HEK293 (cell line): ENCODE data around the gene MORN1.

ENCODE experiments used
- CTCF ChIA-PET: fragments of 350-600 bp; formaldehyde crosslinking; extraction: SDS; loops from one replicate; lab custom pipeline; 2021; ENCODE audit warnings: antibody characterized with exemption; lab: Yijun Ruan, JAX
- POLR2A ChIA-PET: fragments of 300-600 bp; formaldehyde crosslinking; extraction: SDS; loops from one replicate; lab custom pipeline; 2020; ENCODE audit warnings: antibody characterized with exemption, inconsistent platforms; lab: Yijun Ruan, JAX
- H3K27ac ChIP-seq: fragments of 200-500 bp; sonication (Bioruptor generic); 2 replicates; pipeline ENCODE4 v1.5.1; 2014; ENCODE audit warnings: low read depth, low read length, control low read depth, inconsistent platforms; ENCODE audit errors: extremely low read depth
- H3K36me3 ChIP-seq, 2 experiments: fragments of 200-500 bp in 1 of 2; sonication (Bioruptor generic) in 1 of 2; 1 replicate in 1 of 2; 2 replicates in 1 of 2; pipeline ENCODE4 v1.5.1; 2014 to 2017; ENCODE audit warnings: inconsistent platforms in 2 of 2, low read length in 2 of 2; ENCODE audit not compliant: control insufficient read depth in 2 of 2, insufficient read depth in 1 of 2
- H3K4me1 ChIP-seq: fragments of 200-500 bp; sonication (Bioruptor generic); 2 replicates; pipeline ENCODE4 v1.5.1; 2014; ENCODE audit warnings: mild to moderate bottlenecking, low read length, inconsistent platforms; ENCODE audit not compliant: control insufficient read depth, insufficient read depth
- H3K4me3 ChIP-seq: 2 replicates; pipeline ENCODE4 v1.5.1; 2011; ENCODE audit warnings: low read depth, mild to moderate bottlenecking, control low read depth, low read length, moderate library complexity
- H3K9me3 ChIP-seq: fragments of 200-500 bp; sonication (Bioruptor generic); 2 replicates; pipeline ENCODE4 v1.5.1; 2014; ENCODE audit warnings: low read depth, low read length, inconsistent platforms; ENCODE audit not compliant: control insufficient read depth, insufficient read depth
- GLI2 ChIP-seq: fragments of 450-650 bp; formaldehyde crosslinking; IDR thresholded peaks from 2 replicates; pipeline ENCODE4; 2017; ENCODE audit warnings: missing biosample characterization, missing genetic modification characterization, low read depth, borderline replicate concordance
- IKZF3 ChIP-seq: fragments of 450-650 bp; IDR thresholded peaks from 2 replicates; pipeline ENCODE4 v1.5.0; 2018; ENCODE audit warnings: missing biosample characterization, mild to moderate bottlenecking, missing genetic modification characterization, moderate library complexity
- MZF1 ChIP-seq: fragments of 450-650 bp; formaldehyde crosslinking; IDR thresholded peaks from 2 replicates; pipeline ENCODE4 v1.5.1; 2017; ENCODE audit warnings: missing biosample characterization, missing genetic modification characterization, borderline replicate concordance
- SP7 ChIP-seq: fragments of 450-650 bp; formaldehyde crosslinking; IDR thresholded peaks from 2 replicates; pipeline ENCODE4 v1.5.1; 2016; ENCODE audit warnings: missing biosample characterization, missing genetic modification characterization
- WT1 ChIP-seq: fragments of 450-650 bp; formaldehyde crosslinking; IDR thresholded peaks from 2 replicates; pipeline ENCODE4 v1.5.1; 2016; ENCODE audit warnings: missing biosample characterization, missing genetic modification characterization
- ZBTB21 ChIP-seq: fragments of 450-650 bp; formaldehyde crosslinking; IDR thresholded peaks from 2 replicates; pipeline ENCODE4 v1.5.1; 2017; ENCODE audit warnings: missing biosample characterization, missing genetic modification characterization
- ZFP69B ChIP-seq: fragments of 450-650 bp; formaldehyde crosslinking; IDR thresholded peaks from 2 replicates; pipeline ENCODE4 v1.5.1; 2016; ENCODE audit warnings: missing biosample characterization, missing genetic modification characterization
- ZNF140 ChIP-seq: fragments of 450-650 bp; formaldehyde crosslinking; IDR thresholded peaks from 2 replicates; pipeline ENCODE4 v1.5.1; 2016; ENCODE audit warnings: missing biosample characterization, missing genetic modification characterization
- ZNF324 ChIP-seq: fragments of 450-650 bp; formaldehyde crosslinking; IDR thresholded peaks from 2 replicates; pipeline ENCODE4 v1.5.1; 2016; ENCODE audit warnings: missing biosample characterization, missing genetic modification characterization
- ZNF366 ChIP-seq: fragments of 450-650 bp; formaldehyde crosslinking; conservative IDR thresholded peaks from 2 replicates; pipeline ENCODE4 v1.5.1; 2016; ENCODE audit warnings: missing biosample characterization, missing genetic modification characterization
- ZNF391 ChIP-seq: fragments of 450-650 bp; formaldehyde crosslinking; IDR thresholded peaks from 2 replicates; pipeline ENCODE4 v1.5.1; 2016; ENCODE audit warnings: low read depth, missing biosample characterization, missing genetic modification characterization, borderline replicate concordance
- ZNF404 ChIP-seq: fragments of 450-650 bp; formaldehyde crosslinking; IDR thresholded peaks from 2 replicates; pipeline ENCODE4 v1.5.1; 2017; ENCODE audit warnings: missing biosample characterization, missing genetic modification characterization
- ZNF433 ChIP-seq: fragments of 450-650 bp; formaldehyde crosslinking; IDR thresholded peaks from 2 replicates; pipeline ENCODE4 v1.5.1; 2016; ENCODE audit warnings: missing biosample characterization, missing genetic modification characterization, low read depth
- TF ChIP-seq, protein P1 (sequence below): fragments of 450-650 bp; formaldehyde crosslinking; IDR thresholded peaks from 2 replicates; pipeline ENCODE4 v1.5.1; 2017; ENCODE audit warnings: missing biosample characterization, missing genetic modification characterization
- TF ChIP-seq, protein P2 (sequence below): fragments of 450-650 bp; formaldehyde crosslinking; IDR thresholded peaks from 2 replicates; pipeline ENCODE4 v1.5.1; 2016; ENCODE audit warnings: missing biosample characterization, missing genetic modification characterization, borderline replicate concordance
- TF ChIP-seq, protein P3 (sequence below): fragments of 450-650 bp; formaldehyde crosslinking; IDR thresholded peaks from 2 replicates; pipeline ENCODE4 v1.5.1; 2016; ENCODE audit warnings: missing biosample characterization, missing genetic modification characterization
- TF ChIP-seq, protein P4 (sequence below): sonication (generic); formaldehyde crosslinking; IDR thresholded peaks from 2 replicates; pipeline ENCODE4 v1.8.1; 2022; ENCODE audit warnings: mild to moderate bottlenecking, moderate library complexity, missing genetic modification reagents
- TF ChIP-seq, protein P5 (sequence below): fragments of 450-650 bp; formaldehyde crosslinking; conservative IDR thresholded peaks from 2 replicates; pipeline ENCODE4 v1.5.1; 2016; ENCODE audit warnings: low read depth, missing biosample characterization, missing genetic modification characterization

Gene MORN1

DNA sequence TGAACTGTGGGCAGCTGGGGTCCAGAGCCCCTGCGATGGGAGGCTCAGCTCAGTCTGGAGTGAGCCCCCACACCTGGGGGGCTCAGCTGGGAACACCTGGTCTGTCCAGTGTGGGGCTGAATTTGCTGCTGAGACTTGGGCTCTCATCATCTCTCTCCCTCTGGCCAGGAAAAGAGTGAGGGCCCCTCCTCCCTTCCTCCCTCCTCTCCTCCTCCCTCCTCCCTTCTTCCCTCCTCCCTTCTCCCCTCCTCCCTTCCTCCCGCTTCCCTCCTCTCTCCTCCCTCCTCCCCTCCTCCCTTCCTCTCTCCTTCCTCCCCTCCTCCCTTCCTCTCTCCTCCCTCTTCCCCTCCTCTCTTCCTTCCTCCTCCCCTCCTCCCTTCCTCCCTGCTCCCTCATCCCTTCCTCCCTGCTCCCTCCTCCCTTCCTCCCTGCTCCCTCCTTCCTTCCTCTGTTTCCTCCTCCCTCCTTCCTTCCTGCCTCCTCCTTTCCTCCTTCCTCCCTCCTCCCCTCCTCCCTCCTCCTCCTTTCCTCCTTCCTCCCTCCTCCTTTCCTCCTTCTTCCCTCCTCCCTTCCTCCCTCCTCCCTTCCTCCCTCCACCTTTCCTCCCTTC is 44.5 kb upstream of the MORN1 start:
- POLR2A ChIA-PET, result no interaction called here
- Histone ChIP-seq H3K4me1 (no peaks in the 10 kb centered on the region), H3K9me3 (no peaks in the 10 kb centered on the region), H3K27ac (no peak overlapping the region), H3K4me3 (no peak overlapping the region), H3K36me3 (no peaks in the 10 kb centered on the region)
- CTCF ChIA-PET, result no interaction called here
- TF ChIP-seq ZNF366 (tag by site-specific recombination) (peak; percentile 82), WT1 (tag by site-specific recombination) (peak; percentile 65), ZNF140 (tag by site-specific recombination) (no peak), ZNF324 (tag by site-specific recombination) (no peak), ZNF391 (tag by site-specific recombination) (no peak), ZNF433 (tag by site-specific recombination) (no peak), GLI2 (tag by site-specific recombination) (no peak), IKZF3 (tag by site-specific recombination) (no peak)
- TF ChIP-seq, protein P1, sequence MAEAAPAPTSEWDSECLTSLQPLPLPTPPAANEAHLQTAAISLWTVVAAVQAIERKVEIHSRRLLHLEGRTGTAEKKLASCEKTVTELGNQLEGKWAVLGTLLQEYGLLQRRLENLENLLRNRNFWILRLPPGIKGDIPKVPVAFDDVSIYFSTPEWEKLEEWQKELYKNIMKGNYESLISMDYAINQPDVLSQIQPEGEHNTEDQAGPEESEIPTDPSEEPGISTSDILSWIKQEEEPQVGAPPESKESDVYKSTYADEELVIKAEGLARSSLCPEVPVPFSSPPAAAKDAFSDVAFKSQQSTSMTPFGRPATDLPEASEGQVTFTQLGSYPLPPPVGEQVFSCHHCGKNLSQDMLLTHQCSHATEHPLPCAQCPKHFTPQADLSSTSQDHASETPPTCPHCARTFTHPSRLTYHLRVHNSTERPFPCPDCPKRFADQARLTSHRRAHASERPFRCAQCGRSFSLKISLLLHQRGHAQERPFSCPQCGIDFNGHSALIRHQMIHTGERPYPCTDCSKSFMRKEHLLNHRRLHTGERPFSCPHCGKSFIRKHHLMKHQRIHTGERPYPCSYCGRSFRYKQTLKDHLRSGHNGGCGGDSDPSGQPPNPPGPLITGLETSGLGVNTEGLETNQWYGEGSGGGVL (tag by site-specific recombination), result peak; percentile 49; the same call in 1 of the 2 replicates
- TF ChIP-seq, protein P2, sequence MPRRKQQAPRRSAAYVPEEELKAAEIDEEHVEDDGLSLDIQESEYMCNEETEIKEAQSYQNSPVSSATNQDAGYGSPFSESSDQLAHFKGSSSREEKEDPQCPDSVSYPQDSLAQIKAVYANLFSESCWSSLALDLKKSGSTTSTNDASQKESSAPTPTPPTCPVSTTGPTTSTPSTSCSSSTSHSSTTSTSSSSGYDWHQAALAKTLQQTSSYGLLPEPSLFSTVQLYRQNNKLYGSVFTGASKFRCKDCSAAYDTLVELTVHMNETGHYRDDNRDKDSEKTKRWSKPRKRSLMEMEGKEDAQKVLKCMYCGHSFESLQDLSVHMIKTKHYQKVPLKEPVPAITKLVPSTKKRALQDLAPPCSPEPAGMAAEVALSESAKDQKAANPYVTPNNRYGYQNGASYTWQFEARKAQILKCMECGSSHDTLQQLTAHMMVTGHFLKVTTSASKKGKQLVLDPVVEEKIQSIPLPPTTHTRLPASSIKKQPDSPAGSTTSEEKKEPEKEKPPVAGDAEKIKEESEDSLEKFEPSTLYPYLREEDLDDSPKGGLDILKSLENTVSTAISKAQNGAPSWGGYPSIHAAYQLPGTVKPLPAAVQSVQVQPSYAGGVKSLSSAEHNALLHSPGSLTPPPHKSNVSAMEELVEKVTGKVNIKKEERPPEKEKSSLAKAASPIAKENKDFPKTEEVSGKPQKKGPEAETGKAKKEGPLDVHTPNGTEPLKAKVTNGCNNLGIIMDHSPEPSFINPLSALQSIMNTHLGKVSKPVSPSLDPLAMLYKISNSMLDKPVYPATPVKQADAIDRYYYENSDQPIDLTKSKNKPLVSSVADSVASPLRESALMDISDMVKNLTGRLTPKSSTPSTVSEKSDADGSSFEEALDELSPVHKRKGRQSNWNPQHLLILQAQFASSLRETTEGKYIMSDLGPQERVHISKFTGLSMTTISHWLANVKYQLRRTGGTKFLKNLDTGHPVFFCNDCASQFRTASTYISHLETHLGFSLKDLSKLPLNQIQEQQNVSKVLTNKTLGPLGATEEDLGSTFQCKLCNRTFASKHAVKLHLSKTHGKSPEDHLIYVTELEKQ (tag by site-specific recombination), result no peak

DNA sequence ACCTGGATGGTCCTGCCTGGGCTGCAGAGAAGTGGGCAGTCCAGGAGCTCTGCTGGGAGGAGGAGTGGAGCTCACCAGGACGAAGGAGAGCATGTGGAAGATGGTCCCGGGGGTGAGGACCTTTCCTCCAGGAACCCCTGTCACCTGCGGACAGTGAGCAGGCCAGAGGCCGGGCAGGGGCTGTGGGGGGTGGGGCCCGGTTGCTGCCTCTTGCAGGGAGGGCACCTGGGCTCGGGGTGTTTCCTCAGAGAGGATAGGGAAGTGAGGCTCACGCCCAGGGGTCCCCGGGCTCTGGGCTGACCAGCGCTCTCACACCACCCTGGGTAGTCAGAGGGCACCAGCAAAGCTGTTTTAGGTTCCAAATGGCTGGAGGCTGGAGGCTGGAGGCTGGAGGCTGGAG is 43.7 kb upstream of the MORN1 start:
- H3K27ac ChIP-seq, result no peak overlapping the region
- no peaks in the 10 kb centered on the region for H3K4me1 ChIP-seq
- ChIA-PET CTCF (no interaction called here), POLR2A (no interaction called here)
- H3K36me3 ChIP-seq, result no peaks in the 10 kb centered on the region
- no peak overlapping the region for H3K4me3 ChIP-seq
- no peaks in the 10 kb centered on the region for H3K9me3 ChIP-seq
- TF ChIP-seq ZBTB21 (tag by site-specific recombination) (no peak), SP7 (tag by site-specific recombination) (no peak), ZFP69B (tag by site-specific recombination) (no peak), MZF1 (no peak), ZNF404 (tag by site-specific recombination) (no peak)
- TF ChIP-seq, protein P3, sequence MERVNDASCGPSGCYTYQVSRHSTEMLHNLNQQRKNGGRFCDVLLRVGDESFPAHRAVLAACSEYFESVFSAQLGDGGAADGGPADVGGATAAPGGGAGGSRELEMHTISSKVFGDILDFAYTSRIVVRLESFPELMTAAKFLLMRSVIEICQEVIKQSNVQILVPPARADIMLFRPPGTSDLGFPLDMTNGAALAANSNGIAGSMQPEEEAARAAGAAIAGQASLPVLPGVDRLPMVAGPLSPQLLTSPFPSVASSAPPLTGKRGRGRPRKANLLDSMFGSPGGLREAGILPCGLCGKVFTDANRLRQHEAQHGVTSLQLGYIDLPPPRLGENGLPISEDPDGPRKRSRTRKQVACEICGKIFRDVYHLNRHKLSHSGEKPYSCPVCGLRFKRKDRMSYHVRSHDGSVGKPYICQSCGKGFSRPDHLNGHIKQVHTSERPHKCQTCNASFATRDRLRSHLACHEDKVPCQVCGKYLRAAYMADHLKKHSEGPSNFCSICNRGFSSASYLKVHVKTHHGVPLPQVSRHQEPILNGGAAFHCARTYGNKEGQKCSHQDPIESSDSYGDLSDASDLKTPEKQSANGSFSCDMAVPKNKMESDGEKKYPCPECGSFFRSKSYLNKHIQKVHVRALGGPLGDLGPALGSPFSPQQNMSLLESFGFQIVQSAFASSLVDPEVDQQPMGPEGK (tag by site-specific recombination), result no peak
- TF ChIP-seq, protein P4, sequence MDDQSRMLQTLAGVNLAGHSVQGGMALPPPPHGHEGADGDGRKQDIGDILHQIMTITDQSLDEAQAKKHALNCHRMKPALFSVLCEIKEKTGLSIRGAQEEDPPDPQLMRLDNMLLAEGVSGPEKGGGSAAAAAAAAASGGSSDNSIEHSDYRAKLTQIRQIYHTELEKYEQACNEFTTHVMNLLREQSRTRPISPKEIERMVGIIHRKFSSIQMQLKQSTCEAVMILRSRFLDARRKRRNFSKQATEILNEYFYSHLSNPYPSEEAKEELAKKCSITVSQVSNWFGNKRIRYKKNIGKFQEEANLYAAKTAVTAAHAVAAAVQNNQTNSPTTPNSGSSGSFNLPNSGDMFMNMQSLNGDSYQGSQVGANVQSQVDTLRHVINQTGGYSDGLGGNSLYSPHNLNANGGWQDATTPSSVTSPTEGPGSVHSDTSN (CRISPR knock-in tag), result no peak
- TF ChIP-seq, protein P2 (tag by site-specific recombination), result no peak
- TF ChIP-seq, protein P5, sequence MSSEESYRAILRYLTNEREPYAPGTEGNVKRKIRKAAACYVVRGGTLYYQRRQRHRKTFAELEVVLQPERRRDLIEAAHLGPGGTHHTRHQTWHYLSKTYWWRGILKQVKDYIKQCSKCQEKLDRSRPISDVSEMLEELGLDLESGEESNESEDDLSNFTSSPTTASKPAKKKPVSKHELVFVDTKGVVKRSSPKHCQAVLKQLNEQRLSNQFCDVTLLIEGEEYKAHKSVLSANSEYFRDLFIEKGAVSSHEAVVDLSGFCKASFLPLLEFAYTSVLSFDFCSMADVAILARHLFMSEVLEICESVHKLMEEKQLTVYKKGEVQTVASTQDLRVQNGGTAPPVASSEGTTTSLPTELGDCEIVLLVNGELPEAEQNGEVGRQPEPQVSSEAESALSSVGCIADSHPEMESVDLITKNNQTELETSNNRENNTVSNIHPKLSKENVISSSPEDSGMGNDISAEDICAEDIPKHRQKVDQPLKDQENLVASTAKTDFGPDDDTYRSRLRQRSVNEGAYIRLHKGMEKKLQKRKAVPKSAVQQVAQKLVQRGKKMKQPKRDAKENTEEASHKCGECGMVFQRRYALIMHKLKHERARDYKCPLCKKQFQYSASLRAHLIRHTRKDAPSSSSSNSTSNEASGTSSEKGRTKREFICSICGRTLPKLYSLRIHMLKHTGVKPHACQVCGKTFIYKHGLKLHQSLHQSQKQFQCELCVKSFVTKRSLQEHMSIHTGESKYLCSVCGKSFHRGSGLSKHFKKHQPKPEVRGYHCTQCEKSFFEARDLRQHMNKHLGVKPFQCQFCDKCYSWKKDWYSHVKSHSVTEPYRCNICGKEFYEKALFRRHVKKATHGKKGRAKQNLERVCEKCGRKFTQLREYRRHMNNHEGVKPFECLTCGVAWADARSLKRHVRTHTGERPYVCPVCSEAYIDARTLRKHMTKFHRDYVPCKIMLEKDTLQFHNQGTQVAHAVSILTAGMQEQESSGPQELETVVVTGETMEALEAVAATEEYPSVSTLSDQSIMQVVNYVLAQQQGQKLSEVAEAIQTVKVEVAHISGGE (tag by site-specific recombination), result no peak
